HFF-Myc (cell line): Measurements from ENCODE around the gene PTPMT1.
A peak's percentile ranks its signal among the peaks of the same experiment; 100 is the strongest.

ENCODE experiments used
- DNase-seq: peaks from one replicate; pipeline ENCODE4 v3.0.0-alpha.2; 2011; ENCODE audit warnings: low read depth; ENCODE audit errors: extremely low read depth
- H3K4me3 ChIP-seq: replicated peaks from 2 replicates; pipeline ENCODE4 v1.5.1; 2011; ENCODE audit warnings: low read depth, mild to moderate bottlenecking, control low read depth, low read length
- CTCF ChIP-seq: IDR thresholded peaks from 2 replicates; pipeline ENCODE4 v1.5.1; 2012; ENCODE audit warnings: mild to moderate bottlenecking, low read depth, low read length, control low read depth; ENCODE audit errors: missing control alignments

PTPMT1 gene

GRCh38 chr11:47615249-47615648 lies 49.9 kb downstream of the PTPMT1 start:
- no peak overlapping the region for H3K4me3 ChIP-seq
- TF ChIP-seq CTCF: no peak
- DNase-seq: no peak

GRCh38 chr11:47616726-47617416 lies 51.5 kb downstream of the PTPMT1 start:
- DNase-seq: peak; percentile 59
- no peak overlapping the region for H3K4me3 ChIP-seq
- TF ChIP-seq CTCF: peak; percentile 88

GRCh38 chr11:47617417-47617809 lies 52.0 kb downstream of the PTPMT1 start:
- no peak overlapping the region for H3K4me3 ChIP-seq
- TF ChIP-seq CTCF: no peak
- no peak for DNase-seq

GRCh38 chr11:47620836-47621378 lies 55.5 kb downstream of the PTPMT1 start:
- TF ChIP-seq CTCF: no peak
- DNase-seq: no peak
- H3K4me3 ChIP-seq: no peak overlapping the region
